D341Med (cell line): Measurements from ENCODE around the gene DGKG.
A peak's percentile ranks its signal among the peaks of the same experiment; 100 is the strongest.

Experiments
- DNase-seq: peaks from one replicate; pipeline ENCODE4 v3.0.0; 2012; ENCODE audit warnings: low spot score

Gene DGKG

GRCh38 chr3:186209810-186210752 is 152.0 kb downstream of the DGKG start:
- no peak for DNase-seq

DNA sequence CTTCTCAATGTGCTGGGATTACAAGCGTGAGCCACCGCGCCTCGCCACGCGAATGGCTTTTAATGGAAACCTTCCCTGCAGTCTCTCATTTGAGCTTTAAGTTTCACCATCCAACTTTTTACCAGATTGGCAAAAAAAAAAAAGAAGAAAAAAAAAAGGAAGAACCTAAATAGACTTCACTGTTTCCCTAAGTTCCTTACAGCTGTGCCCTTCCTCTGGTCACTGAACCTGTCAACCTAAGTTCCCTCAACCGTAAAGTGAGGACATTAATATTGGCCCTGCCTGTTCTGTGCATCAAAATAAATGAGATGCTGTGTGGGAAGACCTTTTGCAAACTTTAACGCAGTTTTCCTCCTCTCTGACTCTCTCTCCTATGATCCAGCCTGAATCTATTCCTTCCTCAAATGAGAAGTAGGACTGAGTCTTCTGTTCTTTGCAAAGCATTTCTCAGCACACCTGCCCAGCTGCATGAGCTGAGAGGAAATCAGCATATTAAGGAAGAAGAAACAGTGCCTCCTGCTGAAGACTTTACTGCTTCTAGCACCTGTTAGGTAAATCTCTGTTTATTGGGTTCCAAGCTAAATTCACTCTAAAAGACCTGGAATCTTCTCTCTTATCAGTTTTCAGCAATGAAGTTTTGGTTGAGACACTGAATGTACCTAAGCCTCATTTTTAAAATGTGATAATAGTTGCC is 153.6 kb downstream of the DGKG start:
- no peak for DNase-seq

DNA sequence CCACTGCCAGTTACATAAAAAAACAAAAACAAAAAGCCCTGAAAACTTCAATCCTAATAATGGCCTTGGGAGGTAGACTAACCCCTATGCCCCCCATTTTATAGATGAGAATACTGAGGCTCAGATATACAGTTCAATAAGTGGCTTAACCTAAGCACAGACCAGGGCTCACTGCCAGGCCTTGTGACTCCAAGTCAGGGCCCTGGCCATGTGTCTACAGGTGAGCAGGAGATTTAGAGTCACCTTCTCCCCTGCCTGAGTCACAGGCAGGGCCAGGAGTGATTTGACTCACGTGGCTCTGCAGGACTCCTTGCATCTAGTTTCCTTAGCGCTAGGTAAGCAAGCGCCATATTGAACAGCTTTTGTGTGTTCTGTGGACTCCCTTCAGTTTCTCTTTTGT is 154.5 kb downstream of the DGKG start:
- no peak for DNase-seq

- no peak for DNase-seq
Observed at GRCh38 chr3:186200726-186201125, 161.3 kb downstream of the DGKG start.

GRCh38 chr3:186198442-186198841 is 163.6 kb downstream of the DGKG start:
- DNase-seq: no peak

DNA sequence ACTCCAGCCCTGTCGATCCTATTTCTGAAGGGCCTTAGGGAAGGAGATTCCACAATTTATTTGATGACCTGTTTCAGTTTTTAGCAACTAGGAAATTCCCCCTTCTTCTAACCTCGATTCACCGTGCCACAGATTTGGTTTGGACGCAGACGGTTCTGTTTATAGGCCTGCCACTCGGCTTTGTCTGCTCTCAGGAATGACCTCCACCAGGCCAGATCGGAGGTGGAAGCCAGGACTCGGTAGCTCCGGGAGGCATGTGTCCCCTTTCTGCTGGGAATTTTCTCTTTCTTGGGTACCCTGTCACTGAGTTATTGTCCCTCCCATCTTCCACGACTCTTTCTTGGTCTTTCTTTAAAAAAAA is 167.6 kb downstream of the DGKG start:
- DNase-seq: no peak

DNA sequence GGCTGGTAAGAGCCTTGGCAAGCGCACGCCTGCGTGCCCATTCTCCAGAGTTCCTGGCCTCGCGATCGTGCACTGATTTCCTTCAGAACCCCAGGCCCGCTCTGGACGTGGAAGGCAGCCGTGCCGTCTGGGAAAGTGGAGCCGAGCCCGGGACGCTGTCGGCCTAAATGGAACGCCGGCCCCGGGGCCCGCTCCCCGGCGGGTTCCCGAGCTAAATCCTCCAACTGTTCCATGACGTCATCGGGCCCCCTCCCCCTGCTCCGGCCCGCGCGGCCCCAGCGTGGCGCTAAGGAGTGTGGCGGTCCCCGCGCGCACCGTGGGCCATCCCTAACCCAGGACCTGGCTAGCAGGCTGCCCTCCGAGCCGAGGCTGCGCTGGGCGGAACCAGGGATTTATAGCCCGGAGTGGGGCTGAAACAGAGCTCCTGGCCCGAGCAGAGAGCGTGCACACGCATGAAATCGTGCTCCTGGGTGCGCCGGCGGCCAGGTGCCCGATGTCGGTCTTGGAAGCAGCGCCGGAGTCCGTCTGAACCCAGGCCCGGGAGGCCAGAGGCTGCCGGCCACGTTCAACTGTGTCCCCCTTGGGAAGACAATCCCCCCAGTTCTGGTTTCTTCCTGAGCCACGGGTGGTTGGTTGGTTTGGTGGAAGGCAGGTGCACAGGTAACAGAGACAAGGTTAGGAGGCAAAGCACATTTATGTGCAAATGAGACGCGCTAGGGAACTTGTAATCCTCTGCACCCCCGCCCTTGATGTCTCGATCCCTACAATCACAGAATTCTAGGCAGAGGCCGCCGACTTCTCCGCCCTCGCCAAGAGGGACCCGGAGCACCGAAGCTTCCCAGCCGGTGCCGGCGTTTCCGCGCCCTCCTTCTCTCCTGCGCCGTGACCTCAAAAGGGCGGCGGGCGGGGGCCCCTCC is 168.2 kb downstream of the DGKG start:
- DNase-seq: peak; percentile 45

DNA sequence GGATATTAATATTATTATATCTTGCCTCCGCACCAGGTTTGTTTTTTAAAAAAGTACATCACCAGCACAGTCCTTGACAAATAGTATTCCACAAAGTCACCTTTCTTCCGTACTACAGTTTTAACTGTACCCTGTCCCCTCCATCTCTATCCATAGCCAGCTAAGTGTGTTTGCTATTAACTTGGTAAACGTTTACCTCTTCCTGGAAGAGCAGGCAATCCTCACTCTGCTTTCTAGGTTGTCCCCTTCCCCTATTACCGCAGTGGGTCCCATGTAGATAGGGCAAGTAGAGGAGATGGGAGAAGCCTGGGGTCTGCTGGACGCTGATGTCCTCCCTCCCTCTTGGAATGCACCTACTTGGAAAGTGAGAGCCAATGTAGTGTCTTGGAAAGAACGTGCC is 169.2 kb downstream of the DGKG start:
- no peak for DNase-seq

DNA sequence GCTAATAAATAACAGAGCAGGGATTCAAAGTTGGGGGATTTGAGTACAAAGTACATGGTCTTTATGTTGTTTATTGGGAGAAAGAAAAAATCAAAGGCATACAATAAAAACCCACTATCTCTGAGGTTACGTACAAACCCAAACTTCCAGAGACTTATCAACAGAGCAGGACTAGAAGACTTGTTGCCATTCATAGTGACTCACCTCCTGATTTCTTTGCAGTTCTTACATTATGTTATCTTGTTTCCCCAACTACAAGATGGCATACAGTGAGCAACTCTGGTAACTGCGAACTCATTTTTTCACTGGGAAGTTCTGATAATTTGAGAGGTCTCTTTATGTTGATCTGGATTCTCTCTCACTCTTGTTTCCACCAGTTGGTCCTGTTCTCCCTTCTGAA is 172.5 kb downstream of the DGKG start:
- DNase-seq: no peak

DNA sequence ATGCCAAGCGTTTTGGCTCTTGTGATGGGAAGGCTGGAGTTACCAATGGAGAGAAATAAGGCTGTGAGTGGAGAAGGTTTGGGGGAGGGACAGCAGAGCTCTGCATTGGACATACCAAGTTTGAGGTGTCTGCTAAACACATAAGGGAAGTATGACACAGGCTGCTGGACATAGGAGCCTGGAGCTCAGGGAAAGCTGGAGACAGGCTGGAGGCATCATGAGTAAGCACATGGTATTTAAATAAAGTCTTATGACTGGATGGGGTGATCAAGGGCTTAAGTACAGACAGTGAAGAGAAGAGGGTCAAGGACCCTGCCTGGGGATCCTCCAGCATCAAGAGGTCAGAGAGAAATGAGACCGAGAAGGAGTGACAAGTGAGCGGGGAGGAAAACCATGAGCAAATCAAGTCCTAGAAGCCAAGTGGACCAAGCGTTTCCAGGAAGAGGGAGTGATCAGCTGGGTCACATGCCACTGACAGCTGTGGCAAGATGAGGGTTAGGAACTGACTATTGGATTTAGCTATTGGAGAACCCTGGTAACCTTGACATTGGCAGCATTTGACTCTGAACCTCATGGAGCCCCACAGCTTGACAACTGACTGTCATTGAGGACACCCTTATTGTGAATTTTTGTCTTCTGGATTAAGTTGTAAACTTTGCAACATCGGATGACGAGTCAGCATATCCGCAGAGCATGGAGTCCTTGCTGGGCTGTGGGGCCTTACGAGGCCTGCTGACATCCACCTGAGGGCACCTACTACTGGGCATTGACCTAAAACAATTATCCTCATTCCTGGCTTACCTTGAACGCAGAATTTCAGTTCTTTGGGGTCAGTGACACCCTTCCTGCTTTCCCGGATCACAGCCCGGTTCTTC is 174.4 kb downstream of the DGKG start:
- DNase-seq: no peak

DNA sequence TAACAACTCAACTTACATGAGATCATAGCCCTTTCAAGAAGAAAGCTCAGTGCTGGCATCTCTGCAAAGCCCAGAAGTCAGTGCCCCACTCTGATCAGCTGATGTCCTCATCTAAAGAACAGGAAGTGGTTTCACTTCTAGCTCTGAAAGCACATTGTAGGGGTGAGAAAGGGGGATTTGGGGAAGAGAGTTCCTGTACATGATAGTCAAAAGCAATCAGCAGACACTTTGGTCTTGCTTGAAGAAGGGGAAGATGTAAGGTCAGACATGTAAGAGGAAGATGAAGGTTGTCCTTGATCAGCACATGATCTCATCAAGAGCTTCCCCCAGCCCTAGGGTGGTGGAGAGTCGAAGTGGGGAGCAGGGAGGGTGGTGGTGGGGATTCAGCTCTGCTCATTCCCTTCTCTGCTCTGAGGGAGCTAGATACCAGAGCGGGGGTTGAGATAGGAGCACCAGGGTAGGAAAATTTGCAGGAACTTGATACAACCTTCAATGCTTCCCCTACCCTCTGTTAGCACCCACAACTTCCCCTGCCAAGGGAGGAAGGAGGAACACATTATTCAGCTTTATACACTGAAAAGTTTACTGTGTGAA is 176.7 kb downstream of the DGKG start:
- DNase-seq: no peak

GRCh38 chr3:186184021-186184420 is 178.0 kb downstream of the DGKG start:
- no peak for DNase-seq

DNA sequence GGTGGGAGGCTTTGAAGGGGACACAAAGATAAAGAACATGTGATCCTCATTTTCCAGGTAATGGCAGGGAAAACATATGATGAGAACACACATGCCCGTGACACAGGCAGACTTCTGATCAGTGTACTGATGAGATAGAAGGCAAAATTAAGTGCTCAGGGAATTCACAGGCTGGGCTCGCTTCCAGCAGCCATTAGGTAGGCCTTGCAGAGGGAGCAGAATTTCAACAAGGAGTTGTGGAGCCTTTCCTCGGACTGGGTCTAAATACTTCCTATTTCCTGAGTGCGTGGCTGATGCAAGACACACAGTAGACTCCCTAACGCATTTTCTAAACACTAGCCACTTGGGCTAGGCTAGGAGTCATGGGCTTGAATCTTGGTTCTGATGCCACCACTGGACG is 179.2 kb downstream of the DGKG start:
- DNase-seq: no peak

- DNase-seq: no peak
Observed at GRCh38 chr3:186181901-186182300, 180.1 kb downstream of the DGKG start.

DNA sequence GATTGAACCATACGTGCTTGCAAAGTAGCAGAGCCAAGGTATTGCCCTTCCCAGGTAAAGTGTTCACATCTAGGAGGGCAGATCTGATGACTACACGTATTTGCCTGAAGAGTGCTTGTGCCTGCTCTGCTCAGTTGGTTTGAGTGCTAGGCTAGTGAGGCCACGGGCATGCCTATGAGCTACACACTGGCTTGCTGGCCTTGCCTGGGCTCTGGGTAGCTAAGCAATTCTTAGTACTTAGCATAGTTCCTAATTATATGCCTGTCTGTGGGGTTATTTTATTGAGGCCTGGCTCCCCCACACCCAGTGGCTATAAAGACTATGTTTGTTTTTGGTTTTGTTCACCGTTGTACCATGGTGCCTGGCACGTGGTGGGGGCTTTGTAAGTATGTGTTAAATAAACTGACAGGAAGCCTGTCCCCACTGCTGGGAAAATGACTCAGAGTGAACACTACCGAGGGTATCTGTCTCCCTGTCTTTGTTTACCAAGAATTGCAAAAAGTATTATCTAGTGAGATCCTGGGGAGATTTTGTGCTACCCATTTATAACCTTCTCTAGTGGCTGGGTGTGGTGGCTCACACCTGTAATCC is 181.0 kb downstream of the DGKG start:
- no peak for DNase-seq

DNA sequence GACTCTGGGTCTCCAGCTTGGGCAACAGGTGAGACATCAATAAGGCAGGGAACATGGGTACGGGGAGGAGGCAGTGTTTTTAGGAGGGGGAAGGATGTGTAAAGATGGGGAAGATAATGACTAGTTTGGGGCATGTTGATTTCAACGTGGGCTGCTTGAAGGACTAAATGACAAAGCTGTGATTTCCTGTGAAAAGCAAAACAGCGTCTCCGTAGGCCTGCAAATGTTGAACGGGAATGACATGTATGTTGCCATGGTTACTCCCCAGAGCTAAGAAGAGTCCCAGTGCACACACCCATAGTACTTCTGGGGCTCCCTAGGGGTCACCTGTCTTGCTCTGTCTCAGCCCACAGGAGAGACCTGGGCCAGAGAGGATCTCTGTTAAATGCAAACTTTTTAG is 181.9 kb downstream of the DGKG start:
- DNase-seq: no peak

GRCh38 chr3:186178412-186178811 is 183.6 kb downstream of the DGKG start:
- no peak for DNase-seq

GRCh38 chr3:186176373-186176990 is 185.6 kb downstream of the DGKG start:
- no peak for DNase-seq

- DNase-seq: no peak
Observed at GRCh38 chr3:186173224-186173815, 188.7 kb downstream of the DGKG start.

DNA sequence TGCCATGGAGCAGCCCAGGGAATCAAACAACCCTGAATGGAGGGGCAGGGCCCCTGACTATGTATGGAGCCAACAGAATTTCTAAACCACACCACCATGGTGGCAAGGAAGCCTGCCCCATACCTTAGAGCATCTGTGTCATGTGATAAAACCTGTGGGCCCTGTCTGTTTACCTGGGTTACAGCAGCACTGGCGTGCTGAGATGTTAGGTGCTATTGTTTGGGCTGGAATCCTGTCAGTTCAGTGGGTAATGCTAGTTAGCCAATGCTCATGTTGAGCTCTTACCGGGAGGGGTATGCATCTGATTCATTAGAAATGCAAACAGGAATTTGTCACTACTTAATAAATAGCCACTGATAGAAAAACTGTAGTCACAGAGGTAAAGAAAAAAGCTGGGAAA is 189.7 kb downstream of the DGKG start:
- DNase-seq: no peak
